CD14-positive monocyte (primary cell): ENCODE measurements around the gene PACSIN1. TPM values are rescaled to one million over a fixed set of nuclear protein-coding genes. Genes with fewer than 3 reads are reported as not detected.

Experiments
- DNase-seq, 3 donors: peaks; one replicate each; pipeline ENCODE4 v3.0.0-alpha.2; 2011 to 2022
- H2AFZ ChIP-seq: 2 replicates; pipeline ENCODE4 v1.6.0; 2012; ENCODE audit warnings: mild to moderate bottlenecking, low read depth, low read length, inconsistent platforms; ENCODE audit not compliant: insufficient read depth, poor library complexity, severe bottlenecking
- H3K27ac ChIP-seq, 2 donors: 1 replicate in 1 of 2; 2 replicates in 1 of 2; pipeline ENCODE4 v1.5.1; 2012 to 2013; ENCODE audit warnings: low read length in 2 of 2, control low read depth in 1 of 2, inconsistent platforms in 1 of 2, low read depth in 1 of 2, mild to moderate bottlenecking in 1 of 2
- H3K27me3 ChIP-seq, 2 donors: one replicate each; pipeline versions ENCODE4 v1.6.0 to v1.6.1; 2011 to 2013; ENCODE audit warnings: low read length in 2 of 2; ENCODE audit not compliant: control insufficient read depth in 2 of 2, insufficient read depth in 2 of 2
- H3K36me3 ChIP-seq, 2 donors: replicated peaks in 1 of 2; 1 replicate in 1 of 2; 2 replicates in 1 of 2; pipeline versions ENCODE4 v1.5.1 to v1.6.1; 2012 to 2013; ENCODE audit warnings: low read length in 2 of 2, control low read depth in 1 of 2, inconsistent platforms in 1 of 2, mild to moderate bottlenecking in 1 of 2; ENCODE audit not compliant: insufficient read depth in 2 of 2, control insufficient read depth in 1 of 2
- H3K4me1 ChIP-seq, 2 donors: 1 replicate in 1 of 2; 2 replicates in 1 of 2; pipeline versions ENCODE4 v1.5.1 to v1.6.1; 2012 to 2013; ENCODE audit warnings: low read length in 2 of 2, control low read depth in 1 of 2, inconsistent platforms in 1 of 2, mild to moderate bottlenecking in 1 of 2, moderate library complexity in 1 of 2; ENCODE audit not compliant: insufficient read depth in 2 of 2, control insufficient read depth in 1 of 2
- H3K4me2 ChIP-seq: replicated peaks from 2 replicates; pipeline ENCODE3; 2012; ENCODE audit warnings: low read length, moderate library complexity, mild to moderate bottlenecking; ENCODE audit not compliant: poor library complexity, severe bottlenecking; ENCODE audit errors: extremely low read depth
- H3K4me3 ChIP-seq, 3 experiments: fragments of 200-600 bp in 1 of 3; sonication (generic) in 1 of 3; replicated peaks in 1 of 3; 1 replicate in 2 of 3; 2 replicates in 1 of 3; pipeline ENCODE4 v1.5.1; 2011 to 2013; ENCODE audit warnings: low read length in 3 of 3, mild to moderate bottlenecking in 3 of 3, control low read depth in 2 of 3, low read depth in 2 of 3, inconsistent platforms in 1 of 3, moderate library complexity in 1 of 3
- H3K79me2 ChIP-seq: 2 replicates; pipeline ENCODE4 v1.6.0; 2012; ENCODE audit warnings: mild to moderate bottlenecking, control low read depth, inconsistent platforms, low read length, moderate library complexity; ENCODE audit not compliant: insufficient read depth
- H3K9ac ChIP-seq: 2 replicates; pipeline ENCODE4 v1.6.0; 2017; ENCODE audit warnings: low read length, mild to moderate bottlenecking; ENCODE audit not compliant: insufficient read depth, poor library complexity, severe bottlenecking
- H3K9me3 ChIP-seq, 2 donors: replicated peaks in 1 of 2; 1 replicate in 1 of 2; 2 replicates in 1 of 2; pipeline versions ENCODE4 v1.5.1 to v1.6.1; 2012 to 2013; ENCODE audit warnings: low read length in 2 of 2, control low read depth in 1 of 2; ENCODE audit not compliant: control insufficient read depth in 1 of 2, insufficient read depth in 1 of 2
- H4K20me1 ChIP-seq: 2 replicates; pipeline ENCODE4 v1.6.0; 2012; ENCODE audit warnings: mild to moderate bottlenecking, low read length, control low read depth, moderate library complexity; ENCODE audit not compliant: insufficient read depth
- H3K27ac Mint-ChIP-seq, 7 donors: one replicate each; pipeline ENCODE4 v1.8.0; 2020; ENCODE audit warnings: mild to moderate bottlenecking in 7 of 7, mixed read lengths in 7 of 7, moderate library complexity in 6 of 7, inconsistent platforms in 2 of 7
- H3K27me3 Mint-ChIP-seq, 3 donors: one replicate each; pipeline ENCODE4 v1.8.0; 2021 to 2022; ENCODE audit warnings: low read depth in 3 of 3, mild to moderate bottlenecking in 3 of 3, mixed read lengths in 3 of 3, moderate library complexity in 3 of 3, inconsistent platforms in 1 of 3
- H3K36me3 Mint-ChIP-seq, 2 donors: one replicate each; pipeline ENCODE4 v1.8.0; 2020; ENCODE audit warnings: mixed read lengths in 2 of 2, inconsistent platforms in 1 of 2, mild to moderate bottlenecking in 1 of 2
- H3K4me1 Mint-ChIP-seq: one replicate; pipeline ENCODE4 v1.8.0; 2020; ENCODE audit warnings: mild to moderate bottlenecking, mixed read lengths
- H3K4me3 Mint-ChIP-seq, 2 donors: one replicate each; pipeline ENCODE4 v1.8.0; 2020; ENCODE audit warnings: mild to moderate bottlenecking in 2 of 2, mixed read lengths in 2 of 2, moderate library complexity in 1 of 2
- H3K9me3 Mint-ChIP-seq, 7 donors: one replicate each; pipeline ENCODE4 v1.8.0; 2020 to 2022; ENCODE audit warnings: mixed read lengths in 7 of 7, mild to moderate bottlenecking in 6 of 7, moderate library complexity in 6 of 7, inconsistent platforms in 2 of 7
- WGBS: methylation state at CpG from one replicate; pipeline ENCODE4 v1.1.5; 2013; ENCODE audit warnings: missing lambda C conversion rate; ENCODE audit not compliant: insufficient coverage; 5-methylcytosine and 5-hydroxymethylcytosine counted together
- intact Hi-C, 2 donors: fragments of 100-400 bp; cut with micrococcal nuclease; formaldehyde crosslinking; loops; one replicate each; pipeline versions ENCODE4 v1.15.0 to v1.15.1; 2023
- polyA plus RNA-seq, 3 donors: library from polyadenylated mRNA; depleted of rRNA in 1 of 3; unstranded in 2 of 3; stranded (reverse) in 1 of 3; fragments of 300-500 nt in 2 of 3; fragments of >200 nt in 1 of 3; fragmentation: Illumina TruSeq in 2 of 3; gene quantifications; 1 replicate in 2 of 3; 2 replicates in 1 of 3; pipeline ENCODE4 v1.2.3, GENCODE V29; 2012 to 2021
- TF ChIP-seq, protein P1 (sequence below): fragments of 200-600 bp; IDR thresholded peaks from one replicate; pipeline ENCODE4 v1.8.0; 2022; ENCODE audit warnings: antibody characterized with exemption, mild to moderate bottlenecking

PACSIN1 gene
- polyA plus RNA-seq, 3 donors, result not detected

DNA sequence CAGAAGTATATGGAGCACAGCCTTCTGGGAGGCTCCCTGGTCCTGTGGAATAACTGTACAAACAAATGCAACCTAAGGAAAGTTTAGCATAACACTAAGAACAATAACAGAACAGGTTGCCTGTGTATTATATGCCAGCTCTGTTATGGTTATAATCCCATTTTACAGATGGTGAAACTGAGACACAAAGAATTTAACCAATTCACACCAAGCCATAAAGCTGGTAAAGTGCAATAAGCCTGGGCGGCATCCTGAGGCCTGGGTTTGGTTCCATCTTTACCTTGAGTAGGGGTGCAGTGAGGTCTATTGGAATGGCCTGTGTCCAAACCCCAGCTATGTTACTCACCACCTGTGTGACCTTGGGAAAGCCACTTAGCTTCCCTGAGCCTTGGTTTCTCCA is 14.7 kb upstream of the PACSIN1 start:
- Histone ChIP-seq H3K27me3 (no peaks in the 10 kb centered on the region), H3K79me2 (no peaks in the 10 kb centered on the region), H3K36me3 (no peaks in the 10 kb centered on the region), H3K9ac (no peak overlapping the region), H4K20me1 (no peaks in the 10 kb centered on the region), H3K4me3 (no peak overlapping the region), H3K9me3 (no peaks in the 10 kb centered on the region), H3K27ac (no peak overlapping the region), H3K4me1 (peaks cover 8 to 12% of the 10 kb centered on the region in 2 donors), H3K4me2 (no peak overlapping the region), H2AFZ (no peak overlapping the region)
- Mint-ChIP-seq H3K36me3 (no peaks in the 10 kb centered on the region), H3K27ac (no peak overlapping the region), H3K9me3 (peaks cover 0 to 3% (median 2%) of the 10 kb centered on the region in 7 donors), H3K4me3 (no peak overlapping the region), H3K4me1 (peaks cover 11% of the 10 kb centered on the region), H3K27me3 (peaks cover 0 to 8% (median 6%) of the 10 kb centered on the region in 3 donors)
- intact Hi-C loops, result no loop called here
- no CpG with 5 or more reads among the region's 1 CpG for WGBS
- TF ChIP-seq, protein P1, sequence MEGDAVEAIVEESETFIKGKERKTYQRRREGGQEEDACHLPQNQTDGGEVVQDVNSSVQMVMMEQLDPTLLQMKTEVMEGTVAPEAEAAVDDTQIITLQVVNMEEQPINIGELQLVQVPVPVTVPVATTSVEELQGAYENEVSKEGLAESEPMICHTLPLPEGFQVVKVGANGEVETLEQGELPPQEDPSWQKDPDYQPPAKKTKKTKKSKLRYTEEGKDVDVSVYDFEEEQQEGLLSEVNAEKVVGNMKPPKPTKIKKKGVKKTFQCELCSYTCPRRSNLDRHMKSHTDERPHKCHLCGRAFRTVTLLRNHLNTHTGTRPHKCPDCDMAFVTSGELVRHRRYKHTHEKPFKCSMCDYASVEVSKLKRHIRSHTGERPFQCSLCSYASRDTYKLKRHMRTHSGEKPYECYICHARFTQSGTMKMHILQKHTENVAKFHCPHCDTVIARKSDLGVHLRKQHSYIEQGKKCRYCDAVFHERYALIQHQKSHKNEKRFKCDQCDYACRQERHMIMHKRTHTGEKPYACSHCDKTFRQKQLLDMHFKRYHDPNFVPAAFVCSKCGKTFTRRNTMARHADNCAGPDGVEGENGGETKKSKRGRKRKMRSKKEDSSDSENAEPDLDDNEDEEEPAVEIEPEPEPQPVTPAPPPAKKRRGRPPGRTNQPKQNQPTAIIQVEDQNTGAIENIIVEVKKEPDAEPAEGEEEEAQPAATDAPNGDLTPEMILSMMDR, result no peak
- DNase-seq, result no peak

DNA sequence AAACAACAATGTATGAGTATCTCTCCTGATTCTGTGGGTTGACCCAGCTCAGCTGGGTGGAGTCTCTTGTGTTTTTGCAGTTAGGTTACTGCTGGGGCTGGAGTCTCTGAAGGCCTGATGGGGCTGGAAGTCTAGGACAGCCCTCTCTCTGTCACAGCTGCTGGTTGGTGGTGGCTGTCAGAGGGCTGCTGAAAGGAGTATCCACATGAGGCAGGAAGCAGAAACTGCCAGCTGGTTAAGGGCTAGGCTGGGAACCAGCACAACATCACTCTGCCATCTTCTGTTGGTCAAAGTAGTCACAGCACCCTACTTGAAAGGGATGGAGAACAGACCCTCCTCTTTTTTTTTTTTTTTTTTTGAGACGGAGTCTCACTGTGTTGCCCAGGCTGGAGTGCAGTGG is 10.0 kb upstream of the PACSIN1 start:
- intact Hi-C loops, result no loop called here
- Histone ChIP-seq H4K20me1 (no peaks in the 10 kb centered on the region), H3K9ac (no peak overlapping the region), H3K4me3 (no peak overlapping the region), H3K27ac (no peak overlapping the region), H3K4me1 (no peaks in the 10 kb centered on the region), H3K79me2 (no peaks in the 10 kb centered on the region), H3K4me2 (no peak overlapping the region), H3K27me3 (no peaks in the 10 kb centered on the region), H3K9me3 (no peaks in the 10 kb centered on the region), H3K36me3 (no peaks in the 10 kb centered on the region), H2AFZ (no peak overlapping the region)
- no peaks in the 10 kb centered on the region for H3K4me1 Mint-ChIP-seq
- no peak overlapping the region for H3K4me3 Mint-ChIP-seq
- H3K27ac Mint-ChIP-seq, result no peak overlapping the region
- peaks cover 0 to 3% (median 2%) of the 10 kb centered on the region in 7 donors for H3K9me3 Mint-ChIP-seq
- TF ChIP-seq, protein P1, result no peak
- no peak for DNase-seq
- no CpG with 5 or more reads among the region's 1 CpG for WGBS
- H3K36me3 Mint-ChIP-seq, result no peaks in the 10 kb centered on the region
- peaks cover 0 to 5% (median 3%) of the 10 kb centered on the region in 3 donors for H3K27me3 Mint-ChIP-seq
